Measurements from ENCODE around the gene CACNA2D2. TPM values are rescaled to one million over a fixed set of nuclear protein-coding genes. Genes with fewer than 3 reads are reported as not detected.

The CACNA2D2 gene
- total RNA-seq, 1 experiment from 2014 or later, result 0.56 TPM

GRCh38 chr3:50464569-50464968 is 38.9 kb downstream of the CACNA2D2 start:
- no peak for DNase-seq (ENCODE audit: low read depth)

DNA sequence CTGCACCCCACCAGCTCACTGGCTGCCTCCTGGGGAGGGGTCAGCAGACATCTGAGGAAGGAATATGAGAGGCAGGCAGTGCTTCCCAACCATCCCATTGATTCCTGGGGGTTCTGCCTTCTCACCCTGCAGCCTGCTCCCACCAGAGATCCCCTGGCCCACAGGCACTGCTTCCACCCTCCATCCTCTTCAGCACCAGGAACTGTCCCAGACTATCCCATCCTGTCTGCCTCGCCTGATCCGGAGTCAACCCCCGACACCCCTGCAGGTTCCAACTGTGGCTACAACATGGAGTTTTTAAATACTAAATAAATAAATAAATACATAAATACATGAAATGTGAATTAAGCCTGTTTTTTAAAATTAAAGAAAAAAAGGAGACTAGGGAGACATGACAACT is 43.6 kb downstream of the CACNA2D2 start:
- DNase-seq (ENCODE audit: low read depth), result no peak

- DNase-seq (ENCODE audit: low read depth), result no peak
Measured at GRCh38 chr3:50457988-50458387, 45.4 kb downstream of the CACNA2D2 start.

DNA sequence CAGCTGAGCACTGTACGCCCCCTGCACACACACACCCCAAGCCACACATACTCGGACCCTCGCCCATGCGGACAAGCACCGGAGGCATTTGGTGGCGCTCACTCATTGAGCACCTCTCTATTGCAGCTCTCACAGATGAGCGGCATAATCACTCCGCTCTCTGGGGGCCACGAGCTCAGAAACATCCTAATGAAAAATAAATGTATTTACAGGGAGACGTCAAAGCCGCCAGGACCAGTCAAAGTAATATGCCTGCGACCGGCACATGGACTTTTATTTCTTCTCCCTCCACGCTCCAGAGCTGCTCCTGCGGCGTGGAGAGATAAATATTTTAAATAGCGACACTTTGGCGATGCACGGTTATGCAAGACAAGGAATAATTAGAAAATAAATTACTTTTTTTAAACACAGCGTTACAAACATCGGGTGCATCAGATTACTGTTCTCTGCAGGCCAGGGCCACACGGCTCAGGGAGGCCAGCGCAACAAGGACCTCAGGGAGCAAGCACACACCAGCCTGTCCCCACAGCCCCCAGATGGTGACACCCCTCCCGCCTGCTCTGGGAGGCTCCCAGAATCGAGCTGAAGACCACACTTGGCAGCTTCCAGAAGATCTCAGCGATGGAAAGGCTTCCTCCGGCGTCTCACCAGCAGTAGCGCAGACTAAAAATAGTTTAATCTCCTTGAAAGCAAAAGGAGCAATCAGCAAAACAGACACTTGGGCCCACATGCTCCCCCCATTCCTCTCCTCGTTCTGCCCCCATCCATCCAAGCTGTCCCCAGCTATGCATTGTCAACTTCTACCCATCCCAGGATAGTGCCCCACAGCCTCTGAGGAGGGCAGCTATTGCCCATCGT is 48.0 kb downstream of the CACNA2D2 start:
- no peak for DNase-seq (ENCODE audit: low read depth)

DNA sequence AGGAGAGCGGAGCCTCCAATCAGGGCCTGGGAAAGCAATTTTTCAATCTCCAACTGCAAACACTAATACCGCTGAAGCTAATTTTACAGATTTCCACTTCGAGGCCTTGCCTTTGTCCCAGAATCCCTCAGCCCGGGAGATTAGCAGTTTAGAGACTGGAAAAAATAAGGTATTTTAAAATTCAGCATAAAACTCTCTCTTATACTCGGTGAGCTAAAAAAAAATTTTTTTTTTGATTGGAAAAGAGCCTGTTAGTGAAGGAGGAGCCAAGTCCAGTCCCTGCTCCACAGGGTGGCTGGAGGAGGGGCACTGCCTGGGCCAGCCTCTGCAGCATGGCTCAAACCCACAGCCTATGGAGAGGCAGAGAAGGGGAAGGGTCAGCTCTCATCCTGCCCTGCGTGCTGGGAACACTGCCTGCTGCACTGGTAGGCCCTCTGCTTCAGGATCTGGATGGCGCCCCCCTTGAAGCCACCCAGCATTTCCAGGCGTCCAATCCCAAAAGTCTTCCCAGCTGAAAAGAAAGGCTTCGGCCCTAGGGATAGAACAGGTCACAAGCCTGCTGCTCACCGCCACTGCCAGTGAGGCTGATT is 48.9 kb downstream of the CACNA2D2 start:
- no peak for DNase-seq (ENCODE audit: low read depth)

- no peak for DNase-seq (ENCODE audit: low read depth)
Measured at GRCh38 chr3:50453907-50454306, 49.5 kb downstream of the CACNA2D2 start.

DNA sequence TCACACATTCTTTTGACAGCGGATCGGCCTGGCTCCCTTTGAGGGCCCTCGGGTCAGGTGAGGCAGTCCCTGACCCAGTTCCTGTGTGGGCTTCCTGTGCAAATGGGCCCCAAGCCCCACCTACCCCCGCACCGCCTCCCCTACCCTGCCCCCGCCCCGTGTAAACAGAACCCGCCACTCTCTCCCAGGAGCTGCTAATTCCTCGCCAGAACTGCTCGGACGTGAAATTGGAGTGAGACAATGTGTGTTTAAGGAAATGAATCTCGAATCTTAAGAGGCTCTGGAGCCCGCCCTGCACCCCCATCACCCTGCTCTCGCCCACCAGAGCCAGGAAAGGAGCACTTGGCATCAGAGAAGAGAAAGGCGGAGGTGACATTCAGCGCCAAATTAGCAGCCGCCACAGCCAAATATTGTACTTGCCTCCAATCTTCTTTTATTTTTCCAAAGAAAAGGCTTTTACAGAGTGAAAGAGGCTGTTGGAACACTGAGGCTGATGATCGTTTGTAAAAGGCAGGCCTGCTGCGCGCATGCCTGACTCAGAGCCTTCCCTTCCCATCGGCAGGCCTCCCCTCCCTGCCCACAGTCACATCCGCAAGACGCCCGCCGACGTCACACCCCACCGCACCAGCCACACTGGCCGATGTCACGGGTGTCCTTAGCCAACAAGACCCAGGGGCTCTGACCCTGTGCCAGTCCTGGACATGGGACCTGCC is 53.1 kb downstream of the CACNA2D2 start:
- DNase-seq (ENCODE audit: low read depth), result peak; percentile 24

DNA sequence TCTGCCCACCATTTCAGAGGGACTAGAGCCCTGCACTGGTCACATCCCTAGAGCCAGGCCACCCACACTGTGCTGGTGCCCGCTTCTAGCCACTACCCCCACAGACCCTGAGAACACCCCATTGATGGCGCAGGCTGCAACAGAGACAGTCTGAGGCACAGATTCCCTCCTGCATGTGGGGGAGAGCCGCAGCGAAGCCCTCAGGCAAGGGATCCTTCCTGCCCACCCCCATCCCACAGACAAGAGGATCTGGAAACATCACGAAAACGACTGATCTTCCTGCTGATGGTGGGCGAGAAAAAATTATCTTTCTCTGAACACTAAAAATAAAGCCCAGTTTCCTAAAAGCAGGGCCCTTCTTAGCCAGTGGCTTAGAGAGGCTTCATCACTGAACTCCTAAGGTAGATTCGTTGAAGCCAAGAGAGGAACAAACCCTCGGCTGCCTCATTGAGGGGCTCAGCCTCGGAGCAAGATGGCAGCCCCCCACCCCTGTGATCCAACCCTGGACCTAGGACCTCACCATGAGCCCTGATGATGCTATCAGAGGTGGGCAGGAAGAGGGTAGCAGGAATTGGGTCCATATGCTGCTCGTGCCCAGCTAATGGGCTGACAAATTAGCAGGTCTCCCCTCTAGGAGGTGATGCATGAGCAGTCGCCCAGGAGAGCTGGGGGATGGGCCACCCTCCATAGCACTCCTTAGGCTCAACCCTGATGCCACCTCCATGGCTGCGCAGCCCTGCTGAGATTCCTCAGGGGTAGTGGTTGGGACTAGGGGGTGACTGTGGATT is 54.5 kb downstream of the CACNA2D2 start:
- no peak for DNase-seq (ENCODE audit: low read depth)

- no peak for DNase-seq (ENCODE audit: low read depth)
Measured at GRCh38 chr3:50447290-50447840, 56.1 kb downstream of the CACNA2D2 start.

- no peak for DNase-seq (ENCODE audit: low read depth)
Measured at GRCh38 chr3:50445919-50446318, 57.5 kb downstream of the CACNA2D2 start.

DNA sequence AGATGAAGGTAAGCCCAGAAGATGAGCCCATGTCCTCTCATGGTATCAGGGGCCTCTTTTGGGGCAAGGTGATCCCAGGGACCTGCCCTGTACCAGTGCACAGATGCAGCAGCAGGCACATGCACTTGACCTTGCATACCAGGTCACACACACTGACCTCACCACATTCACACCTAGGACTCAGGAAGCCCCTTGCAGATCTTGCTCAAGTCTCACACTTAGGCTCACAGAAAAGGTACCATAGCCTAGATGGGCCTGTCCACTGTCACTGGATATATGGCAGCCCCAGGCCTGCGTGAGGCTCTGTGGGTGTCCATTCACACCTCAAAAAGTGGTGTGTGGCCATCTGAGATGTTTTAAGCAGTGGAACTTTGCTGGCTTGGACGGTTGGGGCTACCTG is 58.7 kb downstream of the CACNA2D2 start:
- no peak for DNase-seq (ENCODE audit: low read depth)

DNA sequence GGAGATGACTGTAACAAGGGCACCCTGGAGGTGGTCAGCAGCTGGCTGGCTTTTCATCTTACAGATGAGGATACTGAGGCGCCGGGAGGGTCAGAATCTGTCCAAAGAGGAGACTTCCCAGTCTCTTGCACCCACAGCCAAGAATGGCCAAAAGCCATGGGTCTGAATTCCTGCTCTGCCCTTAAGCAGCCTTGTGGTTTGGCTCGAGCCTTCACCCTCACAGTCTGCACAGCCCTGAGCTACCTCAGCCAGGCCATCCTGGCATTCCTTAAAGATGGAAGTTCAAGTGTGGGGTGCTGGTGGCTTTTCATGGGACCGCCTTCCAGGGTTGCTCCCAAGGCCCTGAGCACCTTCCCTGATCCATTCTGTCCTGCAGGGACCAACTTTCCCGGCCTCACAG is 59.2 kb downstream of the CACNA2D2 start:
- no peak for DNase-seq (ENCODE audit: low read depth)

- DNase-seq (ENCODE audit: low read depth), result no peak
Measured at GRCh38 chr3:50442945-50443579, 60.4 kb downstream of the CACNA2D2 start.

DNA sequence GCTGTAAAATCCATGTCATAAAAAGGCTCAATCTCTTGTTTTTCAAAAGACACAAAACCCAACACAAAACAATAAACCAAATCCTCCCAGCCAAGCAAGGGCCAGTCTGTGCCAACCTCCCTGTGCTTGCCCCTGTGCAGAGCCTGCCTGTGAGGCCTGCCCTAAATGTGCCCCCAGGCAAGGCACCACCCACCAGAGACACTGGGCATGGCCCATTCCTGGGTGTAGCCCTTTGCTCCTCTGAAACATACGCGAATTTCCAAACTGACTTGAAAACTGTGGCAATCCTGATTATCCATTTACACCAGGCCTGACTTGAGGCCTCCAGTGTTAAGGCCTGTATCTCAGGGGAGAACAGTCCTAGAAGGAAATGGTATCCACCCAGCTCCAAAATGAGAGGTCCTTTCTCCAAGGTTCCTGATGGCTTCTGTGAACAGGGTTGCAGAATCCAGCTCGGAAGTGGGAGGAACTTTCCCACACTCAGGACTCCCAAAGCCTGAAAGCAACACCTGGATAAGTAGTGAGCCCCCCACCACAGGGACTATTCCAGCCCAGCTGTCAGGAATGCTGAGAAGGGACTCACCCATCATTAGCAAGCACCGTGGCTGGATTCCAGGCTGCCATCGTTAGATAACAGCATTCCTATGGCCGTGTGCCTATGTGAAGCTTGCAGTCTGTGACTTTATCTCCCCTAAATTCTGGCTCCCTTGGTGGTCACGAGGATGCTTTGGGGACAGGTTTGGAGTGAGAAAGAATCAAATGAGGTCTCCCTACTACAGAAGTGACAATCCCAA is 61.8 kb downstream of the CACNA2D2 start:
- no peak for DNase-seq (ENCODE audit: low read depth)

DNA sequence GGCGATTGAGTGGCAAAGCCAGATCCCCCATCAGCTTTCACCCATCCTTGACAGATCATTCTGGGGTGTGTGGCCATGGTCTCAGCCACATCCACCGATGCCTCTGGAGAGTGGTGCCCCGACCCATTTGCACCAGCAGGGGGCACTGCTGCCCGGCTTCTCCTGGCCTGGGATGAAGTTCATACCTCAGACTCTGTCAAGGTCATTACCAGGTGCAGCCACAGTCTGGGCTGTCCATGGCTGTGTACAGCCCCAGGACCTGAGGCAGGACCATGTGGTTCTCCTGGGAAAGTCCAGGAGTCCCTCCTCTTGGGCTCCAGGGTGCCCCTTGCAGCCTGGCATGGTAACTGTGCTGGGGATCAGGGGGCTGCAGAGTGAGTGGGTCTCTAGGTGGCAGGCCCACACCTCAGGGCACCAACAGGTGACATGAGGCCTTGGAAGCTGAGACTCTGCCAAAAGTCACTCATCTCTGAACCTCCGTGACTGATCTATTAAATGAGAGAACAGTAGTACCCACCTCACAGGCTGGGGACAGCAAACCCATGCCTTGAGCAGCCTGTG is 67.2 kb downstream of the CACNA2D2 start:
- peak; percentile 52 for DNase-seq (ENCODE audit: low read depth)

DNA sequence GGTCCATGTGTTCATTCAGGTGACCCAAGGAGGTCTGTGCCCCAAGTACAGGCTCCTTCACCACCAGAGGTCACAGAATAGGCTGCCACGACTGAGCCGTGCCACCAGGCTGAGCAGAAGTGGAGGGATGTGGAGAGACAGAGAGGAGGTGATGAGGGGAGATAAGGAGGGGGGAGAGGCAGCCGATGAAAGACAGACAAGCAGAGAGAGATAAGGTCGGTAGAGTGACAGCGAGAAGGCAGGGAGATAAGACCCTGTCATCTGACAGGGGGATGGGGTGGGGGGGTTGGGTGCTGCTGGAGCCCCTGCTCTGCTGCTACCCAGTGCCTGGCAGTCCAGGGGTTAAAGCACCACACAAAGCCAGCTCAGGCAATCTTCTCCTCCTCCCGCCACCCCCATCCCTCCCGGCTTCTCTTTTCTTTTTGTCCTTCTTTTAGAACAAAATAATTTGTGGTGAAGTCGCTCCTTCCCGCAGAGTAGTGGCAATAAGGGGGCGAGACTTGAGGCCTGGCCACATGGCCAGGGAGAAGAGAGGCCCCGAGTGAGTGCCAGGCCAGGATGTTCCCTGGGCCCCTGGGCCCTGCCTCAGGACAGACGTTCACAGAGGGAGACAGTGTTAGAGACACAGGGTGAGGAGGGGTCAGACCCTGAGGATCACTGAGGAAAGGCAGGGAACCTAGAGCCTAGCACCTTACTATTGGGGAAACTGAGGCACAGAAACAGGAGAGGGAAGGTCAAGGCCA is 67.9 kb downstream of the CACNA2D2 start:
- DNase-seq (ENCODE audit: low read depth), result no peak

- DNase-seq (ENCODE audit: low read depth), result no peak
Measured at GRCh38 chr3:50433954-50434353, 69.5 kb downstream of the CACNA2D2 start.

- DNase-seq (ENCODE audit: low read depth), result no peak
Measured at GRCh38 chr3:50430950-50431435, 72.4 kb downstream of the CACNA2D2 start.

GRCh38 chr3:50430191-50430590 is 73.2 kb downstream of the CACNA2D2 start:
- DNase-seq (ENCODE audit: low read depth), result no peak

All from HT1080 (cell line).